Cardiac fibroblast (primary cell): Measurements from ENCODE around the gene NR1D1.
A peak's percentile ranks its signal among the peaks of the same experiment; 100 is the strongest.

Experiments
- DNase-seq, 2 donors: peaks; one replicate each; pipeline versions ENCODE4 v3.0.0 to v3.0.0-alpha.2; 2010; ENCODE audit warnings: low read depth in 2 of 2
- H3K4me3 ChIP-seq, 2 donors: replicated peaks in 1 of 2; 1 replicate in 1 of 2; 2 replicates in 1 of 2; pipeline ENCODE4 v1.5.1; 2011; ENCODE audit warnings: low read depth in 2 of 2, low read length in 2 of 2, mild to moderate bottlenecking in 2 of 2, moderate library complexity in 1 of 2
- TF ChIP-seq, protein P1 (sequence below): IDR thresholded peaks from one replicate; pipeline ENCODE4 v1.5.1; 2011; ENCODE audit warnings: low read depth, mild to moderate bottlenecking, low read length, inconsistent platforms

NR1D1 gene

DNA sequence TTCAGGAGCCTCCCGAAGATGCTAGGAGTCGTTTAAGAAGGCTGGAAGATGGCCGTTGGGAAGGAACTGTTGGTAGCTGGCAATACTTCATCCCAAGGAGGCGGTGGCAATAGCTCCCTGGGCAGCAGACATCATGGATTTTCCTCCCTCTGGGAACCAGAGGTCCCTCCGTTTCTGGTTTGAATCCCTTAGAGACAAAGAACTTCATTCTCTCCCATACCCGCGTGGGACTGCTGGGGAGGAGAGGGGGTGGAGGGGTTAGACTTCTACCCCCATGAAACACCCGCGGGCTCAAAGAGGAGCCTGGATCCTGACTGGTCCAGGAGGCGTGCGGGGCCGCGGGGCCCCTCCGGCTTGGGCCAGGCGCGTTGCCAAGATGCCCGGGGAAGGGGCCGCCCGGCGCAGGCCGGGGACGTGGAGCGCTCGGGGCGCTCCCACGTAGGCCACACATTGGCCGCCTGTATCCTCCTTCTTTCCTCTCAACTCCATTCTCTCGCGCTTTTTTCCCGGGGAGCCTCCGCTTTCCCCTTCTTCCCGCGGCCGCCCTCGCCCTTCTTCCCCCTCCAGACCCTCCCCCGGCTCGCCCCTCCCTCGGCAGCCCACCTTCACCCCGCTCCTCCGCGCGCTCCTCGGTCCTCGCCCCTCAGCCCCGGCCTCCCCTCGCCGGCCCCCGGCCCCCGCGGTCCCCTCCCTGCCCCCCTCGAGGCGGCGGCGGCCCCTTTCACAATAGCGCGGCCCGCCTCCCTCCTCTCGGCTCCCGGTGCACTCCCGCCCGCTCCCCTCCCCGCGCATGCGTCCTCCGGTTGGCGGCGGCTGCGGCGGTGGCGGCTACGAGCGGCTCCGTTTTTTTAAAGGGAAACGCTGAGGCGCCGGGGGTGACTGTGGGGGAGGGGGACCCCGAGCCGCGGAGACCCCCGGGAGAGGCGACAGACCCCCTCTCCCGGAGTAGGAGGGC, 21.1 kb upstream of the NR1D1 start, which contains the start of gene MSL1:
Gene MSL1, plus strand, starts transcription at position 791 of the 955 bp plus-strand sequence. CDS start 642 bp downstream, outside the sequence.
- TF ChIP-seq, protein P1, sequence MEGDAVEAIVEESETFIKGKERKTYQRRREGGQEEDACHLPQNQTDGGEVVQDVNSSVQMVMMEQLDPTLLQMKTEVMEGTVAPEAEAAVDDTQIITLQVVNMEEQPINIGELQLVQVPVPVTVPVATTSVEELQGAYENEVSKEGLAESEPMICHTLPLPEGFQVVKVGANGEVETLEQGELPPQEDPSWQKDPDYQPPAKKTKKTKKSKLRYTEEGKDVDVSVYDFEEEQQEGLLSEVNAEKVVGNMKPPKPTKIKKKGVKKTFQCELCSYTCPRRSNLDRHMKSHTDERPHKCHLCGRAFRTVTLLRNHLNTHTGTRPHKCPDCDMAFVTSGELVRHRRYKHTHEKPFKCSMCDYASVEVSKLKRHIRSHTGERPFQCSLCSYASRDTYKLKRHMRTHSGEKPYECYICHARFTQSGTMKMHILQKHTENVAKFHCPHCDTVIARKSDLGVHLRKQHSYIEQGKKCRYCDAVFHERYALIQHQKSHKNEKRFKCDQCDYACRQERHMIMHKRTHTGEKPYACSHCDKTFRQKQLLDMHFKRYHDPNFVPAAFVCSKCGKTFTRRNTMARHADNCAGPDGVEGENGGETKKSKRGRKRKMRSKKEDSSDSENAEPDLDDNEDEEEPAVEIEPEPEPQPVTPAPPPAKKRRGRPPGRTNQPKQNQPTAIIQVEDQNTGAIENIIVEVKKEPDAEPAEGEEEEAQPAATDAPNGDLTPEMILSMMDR = no peak
- peak; percentile 77 to 88 for DNase-seq

DNA sequence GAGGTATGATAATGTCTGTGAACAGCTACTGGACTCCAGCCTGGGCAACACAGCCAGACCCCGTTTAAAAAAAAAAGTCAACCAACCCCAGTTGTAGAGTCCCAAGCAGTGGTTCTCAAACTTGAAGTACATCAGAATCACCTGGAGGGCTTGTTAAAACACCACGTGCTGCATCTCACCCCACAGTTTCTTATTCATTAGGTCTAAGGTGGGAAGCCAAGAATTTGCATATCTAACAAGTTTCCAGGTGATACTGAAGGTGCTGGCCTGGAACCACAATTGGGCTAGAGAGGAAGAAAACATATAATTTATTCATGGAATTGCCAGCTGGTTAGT, 14.7 kb upstream of the NR1D1 start:
- TF ChIP-seq, protein P1 = no peak
- no peak overlapping the region for H3K4me3 ChIP-seq
- DNase-seq = no peak

More for the DNA sequence above, 21.1 kb upstream of the NR1D1 start, which contains the start of gene MSL1:
- H3K4me3 ChIP-seq = peak within 1 kb of the TSS; percentile 92 to 97

DNA sequence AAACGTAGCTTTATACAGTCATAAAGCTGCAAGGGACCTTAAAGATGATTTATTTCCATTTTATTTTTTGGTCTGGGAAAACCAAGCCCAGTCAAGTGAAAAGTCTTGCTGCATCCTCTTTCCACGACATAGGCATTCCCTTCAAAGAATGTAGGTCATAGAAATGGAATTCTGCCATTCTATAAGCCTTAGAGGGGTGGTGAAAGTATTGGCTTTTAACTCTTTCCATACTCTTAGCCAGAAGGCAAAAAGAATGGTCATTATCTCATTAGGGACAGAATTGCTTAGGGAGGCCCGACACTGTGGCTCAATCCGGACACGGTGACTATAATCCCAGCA, 13.5 kb upstream of the NR1D1 start:
- DNase-seq = no peak
- TF ChIP-seq, protein P1 = no peak
- H3K4me3 ChIP-seq = no peak overlapping the region

DNA sequence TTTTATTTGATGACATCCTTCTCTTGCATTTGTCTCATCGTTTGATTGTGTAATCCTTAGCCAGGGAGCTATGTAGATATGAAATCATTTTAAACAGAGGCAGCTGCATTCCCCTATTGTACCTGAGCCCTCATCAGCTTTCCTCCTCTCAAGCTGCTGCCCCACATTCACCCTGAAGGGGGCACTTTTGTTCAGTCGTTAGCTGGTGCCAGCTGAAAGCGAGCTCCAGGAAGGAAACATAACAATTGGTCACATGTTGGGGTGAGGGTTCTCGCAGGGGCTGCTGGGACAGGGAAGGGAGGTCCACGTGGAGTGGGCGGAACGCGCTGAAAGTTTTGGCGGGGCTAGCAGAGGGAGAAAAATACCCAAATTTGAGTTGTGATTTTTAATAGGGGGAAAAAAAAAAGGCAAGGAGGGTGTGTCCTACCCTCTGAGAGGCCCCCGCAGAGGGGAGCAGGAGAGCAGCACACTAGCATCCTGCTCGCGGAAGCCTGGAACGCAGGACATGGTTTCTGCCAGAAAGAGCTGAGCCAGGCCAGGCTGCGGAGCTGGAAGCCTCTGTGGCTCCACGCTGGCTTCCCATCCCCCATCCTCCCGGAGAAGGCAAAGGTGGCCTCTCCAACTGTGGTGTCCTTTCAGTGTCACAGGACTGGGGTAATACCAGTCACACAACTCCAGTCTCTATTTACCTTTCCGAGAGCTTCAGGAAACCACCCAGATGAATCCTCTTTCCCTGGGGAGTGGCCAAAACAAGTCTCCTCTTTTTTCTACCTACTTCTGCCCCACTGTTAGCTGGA, 12.9 kb upstream of the NR1D1 start:
- DNase-seq = peak; percentile 97
- TF ChIP-seq, protein P1 = peak; percentile 83
- peak overlapping the region; percentile 36 to 46 for H3K4me3 ChIP-seq

DNA sequence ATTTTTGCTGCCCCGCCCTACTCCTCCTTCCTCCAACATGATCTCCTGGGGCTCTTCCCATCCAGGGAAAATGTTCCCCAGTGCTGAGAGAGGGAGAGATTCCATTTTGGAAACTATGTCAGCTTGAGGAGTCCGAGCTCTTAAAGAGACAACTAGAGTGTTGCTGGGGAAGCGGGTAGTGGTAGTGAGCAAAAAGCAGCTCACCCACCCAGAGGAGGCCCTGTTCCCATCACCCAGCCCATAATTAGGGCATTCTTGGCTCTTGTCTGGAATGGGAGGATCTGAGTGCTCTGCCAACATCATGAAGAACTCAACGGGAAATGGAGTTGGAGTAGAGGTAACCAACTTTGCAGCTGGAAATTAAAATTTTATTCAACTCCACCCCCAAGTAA, 12.3 kb upstream of the NR1D1 start:
- TF ChIP-seq, protein P1 = no peak
- no peak overlapping the region for H3K4me3 ChIP-seq
- no peak for DNase-seq

DNA sequence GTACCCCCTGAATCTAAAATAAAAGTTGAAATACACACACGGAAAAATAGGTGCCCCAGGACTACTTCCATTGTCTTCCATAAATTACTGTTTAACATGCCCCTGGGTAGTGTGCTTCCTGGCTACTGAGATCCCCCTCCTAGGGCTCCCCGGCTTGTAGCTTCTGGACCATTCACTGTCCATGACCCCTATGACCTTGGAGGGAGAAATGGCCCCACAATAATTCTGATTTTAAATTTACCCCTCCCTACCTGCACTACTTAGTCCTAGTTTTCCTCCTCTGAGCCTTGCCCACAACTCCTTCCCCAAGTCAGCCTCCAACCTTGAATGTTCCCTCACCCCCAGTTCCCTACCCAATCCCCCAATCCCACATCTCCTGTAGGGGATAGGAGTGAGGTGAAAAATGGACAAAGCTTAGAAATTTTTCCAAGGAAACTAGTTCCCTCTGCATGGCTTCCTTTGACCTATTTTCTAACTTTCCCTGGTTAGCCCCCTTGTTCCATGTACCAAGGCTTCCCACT, 11.9 kb upstream of the NR1D1 start:
- TF ChIP-seq, protein P1 = no peak
- no peak for DNase-seq
- H3K4me3 ChIP-seq = no peak overlapping the region
